Brain microvascular endothelial cell (primary cell): ENCODE measurements around the gene ADGRB3.
"Not testable (repeated sequence)": the region's sequence is repeated elsewhere in the genome, so short reads cannot be mapped to it uniquely, and the experiment has no call there.

Source experiments
- DNase-seq: peaks from one replicate; pipeline ENCODE4 v3.0.0-alpha.2; 2020
- H3K27ac ChIP-seq: fragments of 250-450 bp; sonication (Bioruptor Pico); 2 replicates; pipeline ENCODE4 v1.5.1; 2020; ENCODE audit warnings: mild to moderate bottlenecking, moderate library complexity
- H3K27me3 ChIP-seq: fragments of 250-450 bp; sonication (Bioruptor Pico); replicated peaks from 2 replicates; pipeline ENCODE4 v1.5.1; 2020; ENCODE audit warnings: mild to moderate bottlenecking
- H3K36me3 ChIP-seq: fragments of 250-450 bp; sonication (Bioruptor Pico); replicated peaks from 2 replicates; pipeline ENCODE4 v1.5.1; 2020; ENCODE audit warnings: mild to moderate bottlenecking
- H3K4me3 ChIP-seq: 2 replicates; pipeline ENCODE4 v1.5.1; 2011; ENCODE audit warnings: low read depth, mild to moderate bottlenecking, control low read depth, low read length, moderate library complexity
- CTCF ChIP-seq: IDR thresholded peaks from 2 replicates; pipeline ENCODE4 v1.5.1; 2011; ENCODE audit warnings: low read depth, mild to moderate bottlenecking, moderate library complexity, low read length, control low read depth, inconsistent platforms; ENCODE audit errors: missing control alignments
- in situ Hi-C: cut with HindIII; loops from 2 replicates; pipeline ENCODE4 v1.10.0; 2017; ENCODE audit warnings: low sequenced_read_pairs, low pct_ligation_motif_present

Gene ADGRB3

GRCh38 chr6:68901044-68901443, 266.0 kb downstream of the ADGRB3 start:
- Histone ChIP-seq H3K27me3 (no peaks in the 10 kb centered on the region), H3K27ac (no peak overlapping the region), H3K4me3 (no peak overlapping the region), H3K36me3 (no peaks in the 10 kb centered on the region)
- no peak for DNase-seq
- TF ChIP-seq CTCF, result no peak
- in situ Hi-C loops, result no loop called here

- Histone ChIP-seq H3K27ac (no peak overlapping the region), H3K36me3 (no peaks in the 10 kb centered on the region), H3K27me3 (no peaks in the 10 kb centered on the region), H3K4me3 (no peak overlapping the region)
- no peak for TF ChIP-seq CTCF
- DNase-seq, result no peak
- in situ Hi-C loops, result no loop called here
These were observed 276.3 kb downstream of the ADGRB3 start for GRCh38 chr6:68911334-68911733.

GRCh38 chr6:68911811-68912210, 276.7 kb downstream of the ADGRB3 start:
- Histone ChIP-seq H3K4me3 (no peak overlapping the region), H3K27ac (no peak overlapping the region), H3K36me3 (no peaks in the 10 kb centered on the region), H3K27me3 (no peaks in the 10 kb centered on the region)
- no peak for TF ChIP-seq CTCF
- in situ Hi-C loops, result no loop called here
- no peak for DNase-seq

- H3K36me3 ChIP-seq, DNase-seq, in situ Hi-C loops, H3K27ac ChIP-seq, H3K27me3 ChIP-seq, H3K4me3 ChIP-seq: not testable (repeated sequence)
These were observed 277.7 kb downstream of the ADGRB3 start for GRCh38 chr6:68912805-68913204.

- Histone ChIP-seq H3K36me3 (no peaks in the 10 kb centered on the region), H3K27ac (no peak overlapping the region), H3K4me3 (no peak overlapping the region), H3K27me3 (no peaks in the 10 kb centered on the region)
- TF ChIP-seq CTCF, result no peak
- no peak for DNase-seq
- in situ Hi-C loops, result no loop called here
These were observed 280.5 kb downstream of the ADGRB3 start for GRCh38 chr6:68915586-68915985.

- no peak for TF ChIP-seq CTCF
- no peak for DNase-seq
- in situ Hi-C loops, result no loop called here
These were observed 284.5 kb downstream of the ADGRB3 start for GRCh38 chr6:68919537-68919936.

More at GRCh38 chr6:68919537-68919936, 284.5 kb downstream of the ADGRB3 start:
- Histone ChIP-seq H3K36me3 (no peaks in the 10 kb centered on the region), H3K27ac (no peak overlapping the region), H3K4me3 (no peak overlapping the region), H3K27me3 (no peaks in the 10 kb centered on the region)
